Measurements from ENCODE around the gene HECW1. TPM values are rescaled to one million over a fixed set of nuclear protein-coding genes. Genes with fewer than 3 reads are reported as not detected.
A peak's percentile ranks its signal among the peaks of the same experiment; 100 is the strongest.

Gene HECW1
- total and polyA plus RNA-seq, 2 experiments from 2014 or later = 11.0 to 21.8 TPM

- Histone ChIP-seq H3K79me2 (replicated peaks; ENCODE audit: insufficient read depth) (no peaks in the 10 kb centered on the region), H4K20me1 (replicated peaks; ENCODE audit: insufficient read depth) (no peaks in the 10 kb centered on the region), H3K36me3 (ENCODE audit: insufficient read depth) (peaks cover 3% of the 10 kb centered on the region; the same call in 1 of the 2 replicates), H3K4me2 (peak overlapping the region; percentile 7; the same call in 1 of the 2 replicates), H3K9me2 (ENCODE audit: insufficient read depth) (peaks cover 9% of the 10 kb centered on the region; the same call in 1 of the 2 replicates), H3K27me3 (ENCODE audit: insufficient read depth) (no peaks in the 10 kb centered on the region), H3F3A (replicated peaks; ENCODE audit: low read depth) (no peaks in the 10 kb centered on the region), H3K4me3 (no peak overlapping the region), H3K27ac (ENCODE audit: low read depth) (no peak overlapping the region), H3K4me1 (ENCODE audit: insufficient read depth) (peaks cover 29% of the 10 kb centered on the region), H2AFZ (no peak overlapping the region)
- Mint-ChIP-seq H3K36me3 (ENCODE audit: low read depth) (peaks cover 17% of the 10 kb centered on the region), H3K4me1 (peaks cover 22% of the 10 kb centered on the region), H3K27ac (no peak overlapping the region), H3K27me3 (ENCODE audit: insufficient read depth, low read depth, poor library complexity) (peaks cover 1% of the 10 kb centered on the region), H3K4me3 (no peak overlapping the region), H3K9me3 (peaks cover 16% of the 10 kb centered on the region)
- DNase-seq (ENCODE audit: low spot score) (peak; percentile 38), ATAC-seq (peak; percentile 80)
- TF ChIP-seq, protein P1, sequence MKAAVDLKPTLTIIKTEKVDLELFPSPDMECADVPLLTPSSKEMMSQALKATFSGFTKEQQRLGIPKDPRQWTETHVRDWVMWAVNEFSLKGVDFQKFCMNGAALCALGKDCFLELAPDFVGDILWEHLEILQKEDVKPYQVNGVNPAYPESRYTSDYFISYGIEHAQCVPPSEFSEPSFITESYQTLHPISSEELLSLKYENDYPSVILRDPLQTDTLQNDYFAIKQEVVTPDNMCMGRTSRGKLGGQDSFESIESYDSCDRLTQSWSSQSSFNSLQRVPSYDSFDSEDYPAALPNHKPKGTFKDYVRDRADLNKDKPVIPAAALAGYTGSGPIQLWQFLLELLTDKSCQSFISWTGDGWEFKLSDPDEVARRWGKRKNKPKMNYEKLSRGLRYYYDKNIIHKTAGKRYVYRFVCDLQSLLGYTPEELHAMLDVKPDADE (IDR thresholded peaks at IDR 0.05) = no peak
- no peak for TF ChIP-seq ZNF462 (CRISPR knock-in tag; IDR thresholded peaks at IDR 0.05)
- no peak for TF ChIP-seq EZH2 (IDR thresholded peaks at IDR 0.05; ENCODE audit: low read depth, unreplicated experiment)
- TF ChIP-seq POLR2AphosphoS5 (IDR thresholded peaks at IDR 0.05; ENCODE audit: low read depth) = no peak
- TF ChIP-seq NANOG (IDR thresholded peaks at IDR 0.05; ENCODE audit: borderline replicate concordance) = no peak
- TF ChIP-seq JUNB (IDR thresholded peaks at IDR 0.05; ENCODE audit: unreplicated experiment) = no peak
- TF ChIP-seq ZNF114 (CRISPR knock-in tag; IDR thresholded peaks at IDR 0.05) = no peak
- TF ChIP-seq, protein P2, sequence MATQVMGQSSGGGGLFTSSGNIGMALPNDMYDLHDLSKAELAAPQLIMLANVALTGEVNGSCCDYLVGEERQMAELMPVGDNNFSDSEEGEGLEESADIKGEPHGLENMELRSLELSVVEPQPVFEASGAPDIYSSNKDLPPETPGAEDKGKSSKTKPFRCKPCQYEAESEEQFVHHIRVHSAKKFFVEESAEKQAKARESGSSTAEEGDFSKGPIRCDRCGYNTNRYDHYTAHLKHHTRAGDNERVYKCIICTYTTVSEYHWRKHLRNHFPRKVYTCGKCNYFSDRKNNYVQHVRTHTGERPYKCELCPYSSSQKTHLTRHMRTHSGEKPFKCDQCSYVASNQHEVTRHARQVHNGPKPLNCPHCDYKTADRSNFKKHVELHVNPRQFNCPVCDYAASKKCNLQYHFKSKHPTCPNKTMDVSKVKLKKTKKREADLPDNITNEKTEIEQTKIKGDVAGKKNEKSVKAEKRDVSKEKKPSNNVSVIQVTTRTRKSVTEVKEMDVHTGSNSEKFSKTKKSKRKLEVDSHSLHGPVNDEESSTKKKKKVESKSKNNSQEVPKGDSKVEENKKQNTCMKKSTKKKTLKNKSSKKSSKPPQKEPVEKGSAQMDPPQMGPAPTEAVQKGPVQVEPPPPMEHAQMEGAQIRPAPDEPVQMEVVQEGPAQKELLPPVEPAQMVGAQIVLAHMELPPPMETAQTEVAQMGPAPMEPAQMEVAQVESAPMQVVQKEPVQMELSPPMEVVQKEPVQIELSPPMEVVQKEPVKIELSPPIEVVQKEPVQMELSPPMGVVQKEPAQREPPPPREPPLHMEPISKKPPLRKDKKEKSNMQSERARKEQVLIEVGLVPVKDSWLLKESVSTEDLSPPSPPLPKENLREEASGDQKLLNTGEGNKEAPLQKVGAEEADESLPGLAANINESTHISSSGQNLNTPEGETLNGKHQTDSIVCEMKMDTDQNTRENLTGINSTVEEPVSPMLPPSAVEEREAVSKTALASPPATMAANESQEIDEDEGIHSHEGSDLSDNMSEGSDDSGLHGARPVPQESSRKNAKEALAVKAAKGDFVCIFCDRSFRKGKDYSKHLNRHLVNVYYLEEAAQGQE (IDR thresholded peaks at IDR 0.05; ENCODE audit: unreplicated experiment) = no peak
- TF ChIP-seq EZH2phosphoT487 (IDR thresholded peaks at IDR 0.05; ENCODE audit: unreplicated experiment) = no peak
- TF ChIP-seq CREB1 (CRISPR knock-in tag; IDR thresholded peaks at IDR 0.05; ENCODE audit: low read depth) = no peak
- TF ChIP-seq CTCF (conservative IDR thresholded peaks at IDR 0.05; ENCODE audit: low read depth in 2 of 2) = no peak
Measured at GRCh38 chr7:43215061-43215460, 102.6 kb downstream of the HECW1 start.
